IPS-18a (cell line): ENCODE measurements around the gene SYCE1L.

Experiments used
- H3K27ac ChIP-seq: one replicate; pipeline ENCODE4 v1.5.1; 2013; ENCODE audit warnings: low read length
- H3K27me3 ChIP-seq: one replicate; pipeline ENCODE4 v1.6.1; 2013; ENCODE audit warnings: mild to moderate bottlenecking, low read length; ENCODE audit not compliant: control insufficient read depth, insufficient read depth
- H3K36me3 ChIP-seq: one replicate; pipeline ENCODE4 v1.6.1; 2013; ENCODE audit warnings: low read depth, low read length; ENCODE audit not compliant: control insufficient read depth
- H3K4me1 ChIP-seq: one replicate; pipeline ENCODE4 v1.6.1; 2013; ENCODE audit warnings: low read depth, low read length; ENCODE audit not compliant: control insufficient read depth
- H3K4me3 ChIP-seq: one replicate; pipeline ENCODE4 v1.5.1; 2013; ENCODE audit warnings: low read length
- H3K9ac ChIP-seq: one replicate; pipeline ENCODE4 v1.6.1; 2013; ENCODE audit warnings: mild to moderate bottlenecking, low read length, moderate library complexity
- H3K9me3 ChIP-seq: one replicate; pipeline ENCODE4 v1.6.1; 2013; ENCODE audit warnings: low read depth, low read length; ENCODE audit not compliant: control insufficient read depth

SYCE1L gene

DNA sequence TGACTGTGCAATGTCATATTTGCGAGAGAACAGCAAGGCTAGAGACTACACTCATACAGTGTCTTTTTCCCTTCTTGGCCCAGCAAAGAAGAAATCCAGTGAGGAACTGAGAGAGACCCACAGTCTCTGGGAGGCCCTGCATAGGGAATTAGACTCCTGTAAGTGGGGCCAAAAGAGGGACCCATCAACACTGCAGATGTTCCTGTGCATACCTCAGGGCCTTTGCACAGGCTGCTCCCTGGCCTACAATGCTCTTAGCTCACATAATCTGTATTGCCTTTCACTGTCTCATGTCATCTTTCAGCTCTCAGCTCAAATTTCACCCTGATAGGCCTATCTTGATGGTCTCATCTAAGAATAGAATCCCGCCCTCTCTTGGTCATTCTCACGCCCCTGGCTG, 9.2 kb downstream of the SYCE1L start:
- peaks cover 16% of the 10 kb centered on the region for H3K4me1 ChIP-seq
- peaks cover 6% of the 10 kb centered on the region for H3K27me3 ChIP-seq
- H3K36me3 ChIP-seq: no peaks in the 10 kb centered on the region
- H3K9me3 ChIP-seq: no peaks in the 10 kb centered on the region
- no peak overlapping the region for H3K4me3 ChIP-seq
- H3K27ac ChIP-seq: no peak overlapping the region
- no peak overlapping the region for H3K9ac ChIP-seq

DNA sequence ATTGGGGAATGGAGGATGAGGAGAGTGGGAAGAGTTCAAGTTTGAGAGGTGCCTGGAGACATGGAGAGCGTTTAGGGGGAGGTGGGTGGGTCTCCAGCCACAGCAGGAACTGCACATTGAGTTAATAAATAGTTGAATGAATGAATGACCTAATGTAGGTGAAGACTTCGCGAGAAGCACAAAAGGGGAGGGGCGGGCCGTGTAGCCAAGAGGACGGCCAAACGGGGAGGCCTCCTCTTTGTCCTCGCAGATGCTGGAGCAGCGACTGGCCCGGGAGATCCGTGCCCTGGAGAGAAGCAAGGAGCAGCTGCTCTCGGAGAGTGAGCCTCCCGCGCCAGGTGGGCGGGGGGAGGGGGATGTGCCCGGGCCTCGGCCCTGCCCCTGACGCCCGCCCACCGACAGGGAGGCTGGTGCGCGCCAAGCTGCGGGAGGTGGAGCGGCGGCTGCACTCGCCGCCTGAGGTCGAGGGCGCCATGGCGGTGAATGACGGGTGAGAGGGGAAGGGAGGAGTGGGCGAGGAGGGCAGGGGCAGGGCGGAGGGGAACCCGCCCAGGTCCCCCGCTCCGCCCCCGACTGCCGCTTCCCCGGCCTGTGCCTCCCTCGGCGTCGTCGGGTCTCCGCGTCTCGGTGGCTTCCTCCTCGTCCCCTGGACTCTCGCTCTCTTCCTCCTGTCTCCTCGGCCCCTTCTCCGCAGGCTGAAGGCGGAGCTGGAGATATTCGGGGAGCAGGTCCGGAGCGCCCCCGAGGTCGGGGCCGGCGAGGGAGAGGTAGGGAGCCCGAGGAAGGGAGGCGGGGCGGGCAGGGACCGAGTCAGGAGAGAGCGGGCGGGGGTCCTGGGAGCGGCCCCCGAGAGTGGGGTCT, 12.9 kb downstream of the SYCE1L start:
- peak overlapping the region; percentile 76 for H3K9ac ChIP-seq
- no peaks in the 10 kb centered on the region for H3K36me3 ChIP-seq
- no peaks in the 10 kb centered on the region for H3K9me3 ChIP-seq
- H3K4me3 ChIP-seq: peak overlapping the region; percentile 75
- H3K27me3 ChIP-seq: peaks cover 6% of the 10 kb centered on the region
- peaks cover 4% of the 10 kb centered on the region for H3K4me1 ChIP-seq
- no peak overlapping the region for H3K27ac ChIP-seq

DNA sequence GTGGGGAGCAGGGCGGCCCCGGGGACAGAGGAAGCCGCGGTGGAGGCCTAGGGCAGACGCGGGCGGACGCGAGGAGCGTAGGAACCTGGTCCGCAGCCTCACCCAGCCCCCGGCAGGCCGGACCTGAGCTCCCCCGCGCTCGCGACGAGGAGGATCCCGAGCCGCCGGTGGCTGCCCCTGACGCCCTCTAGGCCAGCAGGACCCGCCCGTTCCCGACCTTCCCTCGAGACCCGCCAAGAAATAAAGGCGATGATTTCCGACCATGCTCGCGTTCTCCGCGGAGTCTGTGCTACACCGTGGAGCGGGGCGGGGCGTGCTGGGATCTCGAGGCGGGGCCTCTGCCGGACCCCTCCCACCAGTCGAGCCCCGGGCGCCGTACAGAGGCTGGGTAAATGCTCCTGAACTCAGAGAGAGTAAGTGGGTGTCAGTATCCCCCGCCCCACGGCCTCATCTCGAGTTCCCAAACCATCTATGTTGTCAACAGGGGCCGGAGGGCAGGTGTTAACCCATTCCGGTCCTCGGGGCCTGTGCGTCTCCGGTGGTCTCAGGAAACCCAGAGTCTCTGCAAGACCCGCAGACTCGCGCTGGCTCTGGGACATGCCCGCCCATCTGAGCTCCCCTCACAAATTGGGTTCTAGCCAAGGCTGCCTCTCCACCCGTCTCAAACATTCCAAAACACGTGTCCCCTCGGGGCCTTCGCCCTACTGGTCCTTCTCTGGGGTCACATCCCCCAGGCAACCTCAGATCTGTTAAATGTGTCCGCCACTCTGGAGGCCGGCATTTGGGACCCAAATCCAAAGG, 13.7 kb downstream of the SYCE1L start:
- Histone ChIP-seq H3K4me1 (peaks cover 4% of the 10 kb centered on the region), H3K36me3 (no peaks in the 10 kb centered on the region), H3K27ac (no peak overlapping the region), H3K27me3 (peaks cover 6% of the 10 kb centered on the region), H3K9me3 (no peaks in the 10 kb centered on the region), H3K9ac (peak overlapping the region; percentile 76), H3K4me3 (peak overlapping the region; percentile 75)

DNA sequence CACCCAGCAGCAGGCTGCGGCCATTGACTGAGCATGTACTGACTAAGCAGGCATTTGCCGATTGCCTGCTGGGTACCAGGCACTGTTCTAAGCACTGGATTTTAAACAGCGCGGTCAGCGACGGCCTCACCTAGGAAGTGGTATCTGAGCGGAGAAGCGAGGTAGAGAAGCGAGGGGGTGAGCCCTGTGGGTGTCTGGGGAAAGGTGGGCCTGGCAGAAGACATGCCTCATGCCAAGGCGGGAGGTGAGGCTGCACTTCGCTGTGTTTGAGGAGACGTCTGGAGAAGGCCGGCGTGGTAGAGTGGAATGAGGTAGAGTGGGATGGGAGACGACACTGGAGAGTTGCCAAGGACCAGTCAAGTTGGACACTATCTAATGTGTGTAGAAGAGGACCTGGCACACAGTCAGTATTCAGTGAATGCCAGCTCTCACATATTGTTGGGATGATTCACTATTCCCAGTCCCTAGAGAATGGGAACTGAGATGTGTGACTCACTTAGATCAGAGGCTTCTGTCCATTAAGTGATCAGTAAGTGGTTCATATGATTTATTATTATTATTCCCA, 14.4 kb downstream of the SYCE1L start:
- no peaks in the 10 kb centered on the region for H3K9me3 ChIP-seq
- no peak overlapping the region for H3K9ac ChIP-seq
- H3K27ac ChIP-seq: no peak overlapping the region
- peak overlapping the region; percentile 75 for H3K4me3 ChIP-seq
- peaks cover 4% of the 10 kb centered on the region for H3K4me1 ChIP-seq
- no peaks in the 10 kb centered on the region for H3K36me3 ChIP-seq
- peaks cover 6% of the 10 kb centered on the region for H3K27me3 ChIP-seq

DNA sequence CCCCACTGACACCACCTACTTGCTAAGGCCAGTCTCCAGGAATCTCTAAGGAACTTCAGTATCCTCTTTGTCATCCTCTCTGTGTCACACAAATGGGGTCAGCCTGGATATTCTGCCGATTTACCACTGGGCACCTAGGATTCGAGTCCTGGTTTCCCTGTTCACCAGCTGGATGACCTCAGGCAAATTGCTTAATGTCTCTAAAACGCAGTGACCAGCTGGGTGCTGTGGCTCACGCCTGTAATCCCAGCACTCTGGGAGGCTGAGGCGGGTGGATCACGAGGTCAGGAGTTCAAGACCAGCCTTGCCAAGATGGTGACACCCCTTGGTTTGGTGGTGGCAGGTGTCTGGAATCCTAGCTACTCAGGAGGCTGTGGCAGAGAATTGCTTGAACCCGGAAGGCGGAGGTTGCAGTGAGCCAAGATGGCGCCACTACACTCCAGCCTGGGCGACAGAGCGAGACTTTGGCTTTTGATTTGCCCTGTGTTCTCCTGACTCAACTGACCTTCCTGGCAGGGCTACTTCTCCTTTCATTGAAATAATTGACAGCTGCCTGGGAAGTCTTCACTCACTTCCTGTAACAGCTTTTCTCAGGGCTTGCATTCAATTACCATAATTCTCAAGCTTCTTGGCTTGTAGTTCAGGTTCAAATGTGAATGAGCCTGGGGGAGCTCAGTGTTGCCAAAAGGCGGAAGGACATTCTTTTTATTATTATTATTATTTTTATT, 15.4 kb downstream of the SYCE1L start:
- no peak overlapping the region for H3K9ac ChIP-seq
- no peaks in the 10 kb centered on the region for H3K9me3 ChIP-seq
- H3K27ac ChIP-seq: no peak overlapping the region
- H3K4me1 ChIP-seq: peaks cover 4% of the 10 kb centered on the region
- H3K27me3 ChIP-seq: peaks cover 6% of the 10 kb centered on the region
- no peak overlapping the region for H3K4me3 ChIP-seq
- no peaks in the 10 kb centered on the region for H3K36me3 ChIP-seq

DNA sequence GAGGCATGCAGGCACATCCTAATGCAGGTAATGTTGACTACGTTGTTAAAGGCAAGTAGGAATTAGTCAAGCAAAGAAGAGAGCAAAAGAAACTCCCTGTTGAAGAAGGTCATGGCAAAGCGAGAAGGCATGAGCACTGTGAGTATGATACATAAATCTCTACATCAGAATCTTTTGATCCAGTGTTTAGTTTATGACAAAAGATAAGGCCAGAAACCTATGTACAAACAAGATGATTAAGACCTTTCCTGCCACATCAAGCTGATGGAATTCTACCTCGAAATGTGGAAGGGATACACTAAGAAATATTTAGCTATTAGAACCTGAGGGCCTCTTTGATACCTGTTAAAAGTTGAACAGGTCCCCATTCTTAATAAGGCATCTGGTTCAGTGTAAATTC, 20.2 kb downstream of the SYCE1L start:
- Histone ChIP-seq H3K36me3 (no peaks in the 10 kb centered on the region), H3K4me3 (no peak overlapping the region), H3K27me3 (no peaks in the 10 kb centered on the region), H3K9ac (no peak overlapping the region), H3K27ac (no peak overlapping the region), H3K9me3 (no peaks in the 10 kb centered on the region), H3K4me1 (no peaks in the 10 kb centered on the region)

DNA sequence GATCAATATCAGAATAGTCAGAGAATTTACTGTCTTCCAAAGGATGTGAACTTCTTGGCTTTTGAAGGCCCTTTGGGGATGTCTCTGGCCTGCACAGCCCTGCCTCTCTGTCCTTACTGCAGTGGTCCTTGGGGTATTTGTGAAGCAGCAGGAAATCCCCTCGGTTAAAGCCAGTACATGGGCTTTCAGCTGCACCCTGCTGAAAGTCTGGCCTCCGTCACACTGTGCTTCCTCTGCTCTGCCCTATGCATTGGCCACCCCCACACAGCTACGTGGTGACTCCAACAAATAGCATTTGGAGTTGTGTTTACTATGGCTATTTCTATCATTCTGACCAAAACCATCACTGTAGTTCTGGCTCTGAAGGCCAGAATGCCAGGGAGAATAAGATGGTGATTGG, 21.2 kb downstream of the SYCE1L start:
- Histone ChIP-seq H3K27me3 (no peaks in the 10 kb centered on the region), H3K36me3 (no peaks in the 10 kb centered on the region), H3K4me1 (no peaks in the 10 kb centered on the region), H3K9me3 (no peaks in the 10 kb centered on the region), H3K4me3 (no peak overlapping the region), H3K27ac (no peak overlapping the region), H3K9ac (no peak overlapping the region)

DNA sequence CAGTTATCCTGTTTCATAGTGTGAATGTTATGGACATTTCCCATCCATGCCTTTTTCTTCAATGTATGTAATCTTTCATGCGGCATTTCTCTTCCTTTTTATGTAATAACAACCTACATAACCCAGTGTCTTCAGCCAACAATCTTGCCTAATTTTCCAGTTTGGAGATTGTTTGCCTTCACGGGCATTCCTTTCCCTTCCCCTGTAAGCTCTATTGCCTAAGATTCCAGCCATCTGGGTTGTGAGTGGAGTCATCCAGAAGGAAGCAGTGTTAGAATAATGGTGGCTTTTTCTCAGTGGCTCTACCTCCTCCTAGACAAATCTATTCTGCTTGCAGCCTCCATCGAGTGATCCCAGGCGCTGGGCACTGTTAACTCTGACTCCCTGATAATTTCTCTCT, 22.3 kb downstream of the SYCE1L start:
- no peaks in the 10 kb centered on the region for H3K9me3 ChIP-seq
- H3K36me3 ChIP-seq: no peaks in the 10 kb centered on the region
- H3K27me3 ChIP-seq: no peaks in the 10 kb centered on the region
- H3K4me1 ChIP-seq: no peaks in the 10 kb centered on the region
- no peak overlapping the region for H3K27ac ChIP-seq
- no peak overlapping the region for H3K9ac ChIP-seq
- H3K4me3 ChIP-seq: no peak overlapping the region

DNA sequence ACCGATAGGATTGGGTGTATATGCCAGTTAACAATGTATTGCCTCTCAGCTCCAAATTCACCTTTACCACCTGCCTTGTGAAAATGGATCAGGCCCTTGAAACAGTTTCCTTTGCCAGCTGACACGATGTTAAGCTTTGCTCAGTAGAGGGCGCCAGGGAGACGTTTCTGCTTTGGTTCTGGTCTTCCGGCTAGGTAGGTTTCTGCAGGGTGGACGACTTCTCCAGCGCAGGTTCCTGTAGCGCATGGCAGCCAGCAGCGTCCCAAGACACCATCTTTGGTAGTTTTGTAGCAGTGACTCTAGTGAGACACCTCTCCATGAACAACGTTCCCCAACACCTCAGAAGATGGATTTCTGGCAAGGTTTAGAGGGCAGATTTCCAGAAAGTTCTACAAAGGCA, 24.0 kb downstream of the SYCE1L start:
- H3K4me1 ChIP-seq: no peaks in the 10 kb centered on the region
- no peaks in the 10 kb centered on the region for H3K36me3 ChIP-seq
- H3K4me3 ChIP-seq: no peak overlapping the region
- H3K27me3 ChIP-seq: no peaks in the 10 kb centered on the region
- no peaks in the 10 kb centered on the region for H3K9me3 ChIP-seq
- H3K27ac ChIP-seq: no peak overlapping the region
- no peak overlapping the region for H3K9ac ChIP-seq

DNA sequence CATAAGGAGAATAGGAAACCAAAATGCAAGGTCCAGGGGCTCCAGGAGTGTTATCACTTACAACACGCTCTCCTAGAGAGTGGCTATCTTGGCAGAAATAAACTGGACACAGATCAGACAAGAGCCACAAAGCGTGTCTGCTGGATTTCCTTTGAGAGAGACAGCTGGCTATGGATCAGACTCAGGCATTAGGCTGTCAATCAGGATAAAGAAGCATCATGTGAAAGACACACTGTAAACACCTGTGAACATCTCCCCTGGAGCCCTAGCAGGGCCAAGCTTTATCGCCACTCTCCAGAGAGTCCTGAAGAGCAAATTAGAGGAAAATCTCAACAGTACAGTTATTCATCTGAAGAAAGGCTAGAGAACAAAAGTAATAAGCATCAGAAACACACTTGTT, 26.0 kb downstream of the SYCE1L start:
- H3K9ac ChIP-seq: no peak overlapping the region
- H3K4me1 ChIP-seq: no peaks in the 10 kb centered on the region
- H3K27me3 ChIP-seq: no peaks in the 10 kb centered on the region
- H3K4me3 ChIP-seq: no peak overlapping the region
- H3K36me3 ChIP-seq: no peaks in the 10 kb centered on the region
- no peaks in the 10 kb centered on the region for H3K9me3 ChIP-seq
- no peak overlapping the region for H3K27ac ChIP-seq

DNA sequence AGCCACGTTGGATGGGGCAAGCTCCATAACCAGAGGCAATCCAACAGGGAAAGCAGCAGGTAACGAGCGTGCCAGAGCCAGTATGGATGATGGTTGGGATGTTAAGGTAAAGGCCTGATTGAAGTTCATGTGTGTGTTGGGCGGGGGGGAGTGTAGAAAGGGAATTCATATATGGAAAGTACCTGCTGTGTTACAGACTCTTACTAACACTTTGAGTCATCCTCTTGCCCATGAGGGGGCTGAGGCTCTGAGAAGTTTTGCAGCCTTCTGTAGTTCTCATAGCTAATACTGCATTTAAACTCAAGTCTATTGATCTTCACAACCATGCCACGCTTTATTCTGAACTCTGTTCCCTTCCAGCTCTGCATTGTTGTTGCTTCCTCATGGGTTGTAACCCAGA, 28.5 kb downstream of the SYCE1L start:
- H3K9ac ChIP-seq: no peak overlapping the region
- no peaks in the 10 kb centered on the region for H3K4me1 ChIP-seq
- no peaks in the 10 kb centered on the region for H3K27me3 ChIP-seq
- no peaks in the 10 kb centered on the region for H3K36me3 ChIP-seq
- no peak overlapping the region for H3K27ac ChIP-seq
- no peak overlapping the region for H3K4me3 ChIP-seq
- H3K9me3 ChIP-seq: no peaks in the 10 kb centered on the region
